Trophoblast cell (in vitro differentiated cells and primary cell): Measurements from ENCODE around the gene CALML4.
A peak's percentile ranks its signal among the peaks of the same experiment; 100 is the strongest.

Experiments
- DNase-seq, 2 donors: peaks; one replicate each; pipeline ENCODE4 v3.0.0-alpha.2; 2016
- H2AFZ ChIP-seq: 2 replicates; pipeline ENCODE4 v1.6.1; 2013; ENCODE audit warnings: low read length, moderate library complexity, mild to moderate bottlenecking; ENCODE audit not compliant: insufficient read depth, poor library complexity
- H2AK5ac ChIP-seq: 2 replicates; pipeline ENCODE4 v1.6.1; 2013; ENCODE audit warnings: mild to moderate bottlenecking, low read length
- H2BK120ac ChIP-seq: 2 replicates; pipeline ENCODE4 v1.6.1; 2013; ENCODE audit warnings: low read length, mild to moderate bottlenecking, moderate library complexity; ENCODE audit not compliant: insufficient read depth, poor library complexity
- H2BK12ac ChIP-seq: 2 replicates; pipeline ENCODE4 v1.6.1; 2013; ENCODE audit warnings: mild to moderate bottlenecking, low read length, moderate library complexity
- H2BK5ac ChIP-seq: 2 replicates; pipeline ENCODE4 v1.6.1; 2013; ENCODE audit warnings: low read length, low read depth, moderate library complexity, mild to moderate bottlenecking; ENCODE audit not compliant: poor library complexity
- H3K14ac ChIP-seq: 2 replicates; pipeline ENCODE4 v1.6.1; 2013; ENCODE audit warnings: mild to moderate bottlenecking, low read length
- H3K18ac ChIP-seq: 2 replicates; pipeline ENCODE4 v1.6.1; 2013; ENCODE audit warnings: mild to moderate bottlenecking, low read length
- H3K23ac ChIP-seq: 2 replicates; pipeline ENCODE4 v1.6.1; 2013; ENCODE audit warnings: low read length
- H3K27ac ChIP-seq: 2 replicates; pipeline ENCODE4 v1.5.1; 2013; ENCODE audit warnings: low read depth, mild to moderate bottlenecking, inconsistent platforms, low read length, moderate library complexity
- H3K27me3 ChIP-seq: 2 replicates; pipeline ENCODE4 v1.6.1; 2013; ENCODE audit warnings: inconsistent platforms, mild to moderate bottlenecking, low read length, moderate library complexity; ENCODE audit not compliant: insufficient read depth
- H3K36me3 ChIP-seq, 2 experiments: 1 replicate in 1 of 2; 2 replicates in 1 of 2; pipeline ENCODE4 v1.6.1; 2013; ENCODE audit warnings: low read length in 2 of 2, mild to moderate bottlenecking in 2 of 2, moderate library complexity in 1 of 2; ENCODE audit not compliant: insufficient read depth in 2 of 2, control insufficient read depth in 1 of 2
- H3K4ac ChIP-seq: 2 replicates; pipeline ENCODE4 v1.6.1; 2013; ENCODE audit warnings: low read depth, mild to moderate bottlenecking, low read length, moderate library complexity
- H3K4me1 ChIP-seq, 2 experiments: 1 replicate in 1 of 2; 2 replicates in 1 of 2; pipeline ENCODE4 v1.6.1; 2013; ENCODE audit warnings: low read length in 2 of 2, mild to moderate bottlenecking in 2 of 2, moderate library complexity in 1 of 2; ENCODE audit not compliant: insufficient read depth in 2 of 2, control insufficient read depth in 1 of 2
- H3K4me2 ChIP-seq: 2 replicates; pipeline ENCODE4 v1.6.1; 2013; ENCODE audit warnings: inconsistent platforms, mild to moderate bottlenecking, low read length, moderate library complexity
- H3K4me3 ChIP-seq: 2 replicates; pipeline ENCODE4 v1.5.1; 2013; ENCODE audit warnings: mild to moderate bottlenecking, low read depth, low read length, inconsistent platforms
- H3K79me1 ChIP-seq: one replicate; pipeline ENCODE4 v1.6.1; 2013; ENCODE audit warnings: low read length
- H3K79me2 ChIP-seq: 2 replicates; pipeline ENCODE4 v1.6.1; 2013; ENCODE audit warnings: low read length, mild to moderate bottlenecking; ENCODE audit not compliant: control insufficient read depth, insufficient read depth, poor library complexity
- H3K9ac ChIP-seq: 2 replicates; pipeline ENCODE4 v1.6.1; 2013; ENCODE audit warnings: mild to moderate bottlenecking, low read length
- H3K9me3 ChIP-seq: 2 replicates; pipeline ENCODE4 v1.6.1; 2013; ENCODE audit warnings: low read depth, mild to moderate bottlenecking, control low read depth, inconsistent platforms, low read length; ENCODE audit not compliant: insufficient read depth
- H4K12ac ChIP-seq: 2 replicates; pipeline ENCODE4 v1.6.1; 2013; ENCODE audit warnings: low read depth, mild to moderate bottlenecking, low read length, moderate library complexity
- H4K8ac ChIP-seq: 2 replicates; pipeline ENCODE4 v1.6.1; 2013; ENCODE audit warnings: low read depth, mild to moderate bottlenecking, low read length, moderate library complexity
- H4K91ac ChIP-seq: one replicate; pipeline ENCODE4 v1.6.1; 2013; ENCODE audit warnings: low read depth, mild to moderate bottlenecking, low read length, moderate library complexity
- WGBS: extraction: QIAGEN DNeasy Blood & Tissue Kit; methylation state at CpG from one replicate; pipeline ENCODE4 v1.1.7; 2013; ENCODE audit warnings: missing lambda C conversion rate; ENCODE audit not compliant: insufficient read length, insufficient coverage; ENCODE audit errors: extremely low coverage; 5-methylcytosine and 5-hydroxymethylcytosine counted together

CALML4 gene

DNA sequence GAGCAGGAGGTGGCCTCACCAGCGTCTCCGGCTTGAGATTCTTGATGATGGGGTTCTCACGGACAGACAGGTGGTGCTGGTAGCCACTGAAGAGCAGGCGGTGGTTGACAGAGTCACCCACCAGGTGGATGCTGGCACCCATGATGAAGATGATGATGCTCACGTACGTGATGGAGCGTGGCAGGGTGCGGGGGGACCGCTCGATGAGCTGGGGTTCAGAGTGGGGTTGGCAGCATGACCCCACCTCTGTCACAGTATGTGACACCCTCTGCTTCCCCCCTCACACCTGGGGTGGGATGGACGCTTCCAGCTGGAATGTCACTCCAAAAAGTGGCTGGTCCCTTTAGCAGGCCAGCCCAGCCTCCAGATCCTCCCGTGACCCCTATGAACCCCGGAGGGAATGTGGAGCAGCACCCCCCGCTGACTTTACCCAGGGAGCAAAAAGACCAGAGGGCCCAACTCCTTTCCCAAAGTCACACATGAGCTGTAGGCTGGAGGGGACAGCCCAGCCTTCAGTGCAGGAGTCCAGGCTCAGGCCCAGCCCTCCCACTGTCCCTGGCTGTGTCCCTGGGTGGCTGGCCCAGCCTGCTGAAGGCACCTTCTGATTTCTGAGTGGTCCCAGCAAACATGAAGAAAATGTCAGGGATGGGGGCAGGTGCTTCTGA lies 6.7 kb upstream of the CALML4 start:
- Histone ChIP-seq H2BK12ac (no peak overlapping the region), H3K4ac (no peak overlapping the region), H3K79me1 (no peaks in the 10 kb centered on the region), H3K79me2 (no peaks in the 10 kb centered on the region), H2BK120ac (no peak overlapping the region), H2AK5ac (no peak overlapping the region), H2BK5ac (no peak overlapping the region), H3K9me3 (no peaks in the 10 kb centered on the region), H4K91ac (no peak overlapping the region), H3K27me3 (no peaks in the 10 kb centered on the region), H3K4me1 (no peaks in the 10 kb centered on the region), H3K23ac (no peak overlapping the region), H3K14ac (no peak overlapping the region), H4K12ac (no peak overlapping the region), H3K4me2 (no peak overlapping the region), H3K27ac (no peak overlapping the region), H3K4me3 (no peak overlapping the region), H3K36me3 (peaks cover 12 to 20% of the 10 kb centered on the region in 2 experiments), H2AFZ (no peak overlapping the region), H3K9ac (no peak overlapping the region), H3K18ac (no peak overlapping the region), H4K8ac (no peak overlapping the region)
- DNase-seq: no peak
- WGBS: no CpG with 5 or more reads among the region's 14 CpGs

DNA sequence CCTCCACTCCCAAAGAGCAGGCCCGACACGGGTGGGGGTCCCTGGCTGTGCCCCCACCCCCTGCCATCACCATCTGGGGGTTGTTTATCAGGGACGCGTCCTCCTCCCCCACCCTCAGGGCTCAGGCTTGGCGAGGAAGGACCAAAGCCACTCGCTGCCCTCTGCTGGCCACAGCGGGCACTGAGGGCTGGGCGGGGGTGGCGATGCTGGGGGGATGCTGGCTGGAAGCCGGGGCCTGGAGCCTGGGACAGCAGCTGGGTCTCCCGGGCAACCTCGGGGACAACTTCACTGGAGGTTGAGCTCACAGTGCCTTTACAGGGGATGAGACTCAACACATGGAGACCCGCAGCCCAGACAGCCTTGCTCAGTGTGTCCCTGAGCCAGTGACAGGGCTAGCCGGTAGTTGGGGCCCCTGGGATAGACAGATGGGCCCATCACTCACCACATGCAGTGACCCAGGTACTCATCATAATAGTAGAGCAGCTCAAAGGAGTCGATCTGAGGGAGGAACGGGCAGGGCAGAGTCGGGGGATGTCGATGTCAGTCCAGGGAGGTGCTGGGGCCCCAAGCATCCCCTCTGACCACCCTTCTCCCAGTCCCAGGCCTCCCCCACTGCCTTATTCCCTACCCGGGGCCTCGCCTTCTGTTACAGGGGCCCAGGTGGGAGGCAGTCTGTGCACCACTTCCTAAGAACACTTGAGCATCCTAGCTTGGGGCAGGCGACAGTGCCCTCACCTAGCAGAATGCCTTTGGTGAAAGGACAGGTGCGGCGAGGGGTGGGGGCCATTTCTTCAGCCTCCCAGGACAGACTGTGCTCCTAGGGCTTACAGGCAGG lies 5.9 kb upstream of the CALML4 start:
- H2BK12ac ChIP-seq: no peak overlapping the region
- no peak overlapping the region for H3K9ac ChIP-seq
- H3K4me3 ChIP-seq: no peak overlapping the region
- no peak overlapping the region for H4K91ac ChIP-seq
- H3K4me1 ChIP-seq: no peaks in the 10 kb centered on the region
- H2AK5ac ChIP-seq: no peak overlapping the region
- H3K14ac ChIP-seq: no peak overlapping the region
- WGBS: no CpG with 5 or more reads among the region's 23 CpGs
- H2BK5ac ChIP-seq: no peak overlapping the region
- no peaks in the 10 kb centered on the region for H3K79me2 ChIP-seq
- no peak overlapping the region for H2BK120ac ChIP-seq
- H3K27ac ChIP-seq: no peak overlapping the region
- H4K12ac ChIP-seq: no peak overlapping the region
- no peaks in the 10 kb centered on the region for H3K9me3 ChIP-seq
- no peak overlapping the region for H3K4me2 ChIP-seq
- no peak overlapping the region for H2AFZ ChIP-seq
- no peak overlapping the region for H4K8ac ChIP-seq
- H3K79me1 ChIP-seq: no peaks in the 10 kb centered on the region
- H3K18ac ChIP-seq: no peak overlapping the region
- no peak overlapping the region for H3K23ac ChIP-seq
- H3K36me3 ChIP-seq: peaks cover 12 to 19% of the 10 kb centered on the region in 2 experiments
- H3K27me3 ChIP-seq: no peaks in the 10 kb centered on the region
- no peak overlapping the region for H3K4ac ChIP-seq
- DNase-seq: peak in 1 of 2 donors; percentile 53

DNA sequence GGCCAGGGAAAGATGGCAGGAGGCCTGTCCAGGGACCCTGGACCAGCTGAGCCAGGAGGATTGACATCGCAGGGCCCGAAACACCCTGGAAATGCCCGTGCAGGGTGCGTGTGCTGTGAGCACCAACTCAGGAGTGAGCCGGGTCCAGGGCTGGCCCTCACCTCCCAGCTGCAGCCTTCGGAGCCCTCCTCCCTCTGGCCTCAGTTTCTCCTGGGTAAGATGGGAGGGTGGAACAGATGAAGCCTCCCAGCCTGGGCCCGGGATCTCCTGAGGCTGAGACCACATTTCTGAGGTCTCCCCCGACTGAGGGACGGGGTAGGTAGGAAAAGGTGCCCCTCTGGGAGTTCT lies 5.3 kb upstream of the CALML4 start:
- no peaks in the 10 kb centered on the region for H3K4me1 ChIP-seq
- peaks cover 12 to 17% of the 10 kb centered on the region in 2 experiments for H3K36me3 ChIP-seq
- H4K12ac ChIP-seq: no peak overlapping the region
- no peak overlapping the region for H3K4ac ChIP-seq
- H3K27me3 ChIP-seq: no peaks in the 10 kb centered on the region
- H2AFZ ChIP-seq: no peak overlapping the region
- H3K9me3 ChIP-seq: no peaks in the 10 kb centered on the region
- H2AK5ac ChIP-seq: no peak overlapping the region
- no peak overlapping the region for H3K9ac ChIP-seq
- WGBS: no CpG with 5 or more reads among the region's 9 CpGs
- no peak overlapping the region for H3K27ac ChIP-seq
- no peak overlapping the region for H3K23ac ChIP-seq
- no peak overlapping the region for H2BK5ac ChIP-seq
- H3K4me3 ChIP-seq: no peak overlapping the region
- no peak overlapping the region for H2BK120ac ChIP-seq
- H3K79me1 ChIP-seq: no peaks in the 10 kb centered on the region
- no peak overlapping the region for H3K14ac ChIP-seq
- H4K91ac ChIP-seq: no peak overlapping the region
- no peak overlapping the region for H3K4me2 ChIP-seq
- no peaks in the 10 kb centered on the region for H3K79me2 ChIP-seq
- no peak overlapping the region for H4K8ac ChIP-seq
- no peak for DNase-seq
- H3K18ac ChIP-seq: no peak overlapping the region
- H2BK12ac ChIP-seq: no peak overlapping the region

DNA sequence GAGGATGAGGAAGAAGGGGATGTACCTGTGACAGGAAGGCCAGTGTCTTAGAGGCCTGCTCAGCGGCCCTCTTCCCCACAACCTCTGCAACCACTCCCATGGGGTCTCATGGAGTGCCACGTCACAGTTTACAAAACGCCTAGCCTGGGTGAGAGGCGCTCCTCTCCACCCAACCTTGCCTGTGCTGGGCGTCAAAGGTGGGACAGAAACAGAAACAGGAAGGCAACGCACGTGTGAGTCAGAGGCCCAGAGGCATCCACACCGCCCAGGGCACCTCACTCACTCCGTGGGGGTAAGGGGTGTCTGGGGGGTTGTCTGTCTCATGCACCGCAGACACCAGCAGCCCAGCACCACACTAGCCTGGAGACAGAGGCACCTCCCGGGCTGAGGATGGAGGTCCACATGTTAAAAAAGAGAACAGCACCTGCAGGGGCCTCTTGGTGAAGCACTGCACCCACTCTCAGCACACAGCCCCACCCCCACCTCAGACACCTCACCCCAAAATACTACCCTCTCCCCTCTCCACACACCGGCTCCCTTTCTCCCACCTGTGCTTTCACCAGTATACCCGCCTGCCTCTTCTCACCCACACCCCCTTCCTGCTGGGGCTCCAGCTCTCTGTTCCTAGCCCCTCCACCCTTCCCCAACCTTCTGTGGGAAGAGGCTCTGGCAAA lies 4.7 kb upstream of the CALML4 start:
- WGBS: no CpG with 5 or more reads among the region's 13 CpGs
- H3K14ac ChIP-seq: no peak overlapping the region
- no peak overlapping the region for H4K12ac ChIP-seq
- no peak overlapping the region for H3K4me3 ChIP-seq
- no peak overlapping the region for H2AFZ ChIP-seq
- DNase-seq: no peak
- no peak overlapping the region for H2BK5ac ChIP-seq
- H3K4me2 ChIP-seq: no peak overlapping the region
- H3K4me1 ChIP-seq: peaks cover 0 to 3% of the 10 kb centered on the region in 2 experiments
- H3K27me3 ChIP-seq: no peaks in the 10 kb centered on the region
- no peak overlapping the region for H2BK12ac ChIP-seq
- no peak overlapping the region for H3K4ac ChIP-seq
- H4K8ac ChIP-seq: no peak overlapping the region
- no peaks in the 10 kb centered on the region for H3K9me3 ChIP-seq
- no peak overlapping the region for H3K27ac ChIP-seq
- no peak overlapping the region for H2BK120ac ChIP-seq
- H4K91ac ChIP-seq: no peak overlapping the region
- H3K18ac ChIP-seq: no peak overlapping the region
- no peak overlapping the region for H2AK5ac ChIP-seq
- H3K79me1 ChIP-seq: no peaks in the 10 kb centered on the region
- no peaks in the 10 kb centered on the region for H3K79me2 ChIP-seq
- H3K23ac ChIP-seq: no peak overlapping the region
- peaks cover 12 to 17% of the 10 kb centered on the region in 2 experiments for H3K36me3 ChIP-seq
- H3K9ac ChIP-seq: no peak overlapping the region
